ENCODE measurements around the gene CCDC82.
"Not testable (repeated sequence)": the region's sequence is repeated elsewhere in the genome, so short reads cannot be mapped to it uniquely, and the experiment has no call there.

CCDC82 gene

DNA sequence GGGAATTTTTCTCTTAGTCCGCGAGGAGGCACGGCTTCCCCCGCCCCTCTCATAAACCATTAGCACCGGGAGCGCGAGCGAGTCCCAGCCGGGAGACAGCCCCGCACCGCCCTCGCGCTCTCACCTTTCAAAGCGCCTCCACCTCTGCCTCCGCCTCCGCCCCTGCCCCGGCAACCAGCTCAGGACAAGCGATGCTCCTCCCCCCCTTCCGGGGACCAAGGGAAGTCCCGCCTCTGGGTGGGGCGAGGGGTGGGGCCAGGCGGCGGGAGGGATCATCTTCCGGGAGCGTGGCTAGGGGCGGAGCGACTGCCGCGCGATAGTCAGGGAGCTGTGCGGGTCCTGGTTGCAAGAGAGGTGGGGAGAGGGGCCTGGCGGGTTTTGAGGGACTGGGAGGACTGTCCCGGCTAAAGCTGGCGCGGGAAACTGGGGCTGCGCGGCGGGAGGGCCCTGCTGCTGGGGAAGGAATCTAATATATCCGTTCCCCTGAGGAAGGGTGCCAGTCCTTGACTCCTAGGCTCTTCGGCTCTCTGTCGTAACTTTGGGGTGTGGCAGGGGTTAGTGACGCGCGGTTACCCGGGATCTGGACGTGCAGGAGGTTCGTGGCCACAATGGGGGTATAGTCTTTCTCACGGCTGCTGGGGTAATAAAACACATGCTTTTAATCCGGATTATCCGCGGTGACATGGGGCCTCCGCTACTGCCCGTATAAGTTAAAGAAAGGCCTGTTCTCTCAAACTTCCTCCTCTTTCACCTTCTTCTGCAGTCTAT, at the start of gene CCDC82, which contains the start of gene JRKL:
CCDC82 (minus strand) TSS at position 193 of the 768 bp plus-strand sequence. CDS start 5,165 bp downstream, outside the sequence.
JRKL (plus strand) TSS at position 294 of the 768 bp plus-strand sequence. CDS start 637 bp downstream, outside the sequence.
- peak; percentile 96 for DNase-seq

DNA sequence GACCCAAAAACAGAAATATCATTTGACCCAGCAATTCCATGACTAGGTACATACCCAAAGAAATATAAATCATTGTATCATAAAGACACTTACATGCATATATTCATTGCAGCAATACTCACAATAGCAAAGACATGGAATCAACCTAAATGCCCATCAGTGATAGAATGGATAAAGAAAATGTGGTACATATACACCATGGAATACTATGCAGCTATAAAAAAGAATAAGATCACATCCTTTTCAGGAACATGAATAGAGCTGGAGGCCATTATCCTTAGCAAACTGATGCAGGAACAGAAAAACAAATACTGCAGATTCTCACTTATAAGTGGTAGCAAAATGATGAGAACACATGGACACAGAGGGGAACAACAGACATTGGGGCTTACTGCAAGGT, 42.9 kb upstream of the CCDC82 start:
- not testable (repeated sequence) for DNase-seq

DNA sequence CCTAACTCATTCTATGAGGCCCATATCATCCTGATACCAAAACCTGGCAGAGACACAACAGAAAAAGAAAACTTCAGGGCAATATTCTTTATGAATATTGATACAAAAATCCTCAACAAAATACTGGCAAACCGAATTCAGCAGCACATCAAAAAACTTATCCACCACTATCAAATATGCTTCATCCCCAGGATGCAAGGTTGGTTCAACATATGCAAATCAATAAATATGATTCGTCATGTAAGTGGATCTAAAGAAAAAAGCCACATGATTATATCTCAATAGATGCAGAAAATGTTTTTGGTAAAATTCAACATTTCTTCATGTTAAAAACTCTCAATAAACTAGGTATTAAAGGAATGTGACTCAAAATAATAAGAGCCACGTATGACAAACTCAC, 41.0 kb upstream of the CCDC82 start:
- no peak for DNase-seq

DNA sequence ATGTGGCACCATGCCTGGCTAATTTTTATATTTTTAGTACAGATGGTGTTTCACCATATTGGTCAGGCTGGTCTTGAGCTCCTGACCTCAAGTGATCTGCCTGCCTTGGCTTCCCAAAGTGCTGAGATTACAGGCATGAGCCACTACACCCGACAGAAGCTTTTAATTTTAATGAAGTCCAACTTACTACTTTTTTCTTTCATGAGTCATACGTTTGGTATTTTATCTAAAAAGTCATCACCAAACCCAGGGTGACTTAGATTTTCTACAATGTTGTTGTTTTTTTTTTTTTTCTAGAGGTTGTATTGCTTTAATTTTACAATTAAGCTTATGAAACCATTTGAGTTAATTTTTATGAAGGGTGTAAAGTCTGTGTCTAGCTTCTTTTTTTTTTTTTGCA, 35.0 kb upstream of the CCDC82 start:
- no peak for DNase-seq

DNA sequence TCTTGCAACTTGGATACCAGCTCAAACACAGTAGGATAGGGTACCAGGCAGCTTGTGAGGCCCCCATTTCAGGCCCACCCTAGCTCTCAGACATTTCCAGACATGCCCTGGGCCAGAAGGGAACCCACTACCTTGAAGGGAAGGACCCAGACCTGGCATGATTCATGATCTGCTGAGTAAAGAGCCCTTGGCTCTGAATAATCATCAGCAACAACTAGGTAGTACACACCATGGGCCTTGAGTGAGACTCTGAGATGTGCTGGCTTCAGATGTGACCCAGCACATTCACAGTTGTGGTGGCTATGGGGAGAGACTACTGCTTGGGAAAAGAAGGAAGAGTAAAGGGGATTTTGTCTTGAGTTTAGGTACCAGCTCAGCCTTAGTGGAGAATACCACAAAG, 23.7 kb upstream of the CCDC82 start:
- no peak for DNase-seq

DNA sequence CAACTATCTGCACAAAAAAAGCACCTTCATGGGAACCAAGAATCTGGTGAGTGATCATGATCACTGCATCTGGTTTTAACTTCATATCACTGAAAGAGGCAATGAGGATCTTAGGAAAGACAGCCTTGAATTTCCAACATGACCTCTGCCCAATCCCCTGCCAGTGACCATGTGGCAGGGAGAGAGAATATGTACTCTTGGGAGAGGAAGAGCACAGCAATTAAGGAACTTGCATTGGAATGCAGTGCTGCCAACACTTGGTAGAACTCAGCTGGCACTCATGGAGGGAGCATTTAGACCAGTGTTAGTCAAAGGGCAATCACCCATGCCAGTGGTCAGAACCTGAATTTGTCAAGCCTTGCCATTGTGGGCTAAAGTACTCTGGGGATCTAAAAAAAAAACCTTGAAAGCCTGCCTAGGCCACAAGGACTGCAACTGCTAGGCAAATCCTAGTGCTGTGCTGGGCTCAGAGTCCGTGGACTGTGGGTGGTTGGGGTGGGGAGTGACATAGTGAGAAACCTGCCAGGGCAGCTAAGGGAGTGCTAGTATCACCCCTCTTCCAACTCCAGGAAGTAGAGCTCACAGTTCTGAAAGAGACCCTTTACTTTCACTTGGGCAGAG, 23.2 kb upstream of the CCDC82 start:
- no peak for DNase-seq

DNA sequence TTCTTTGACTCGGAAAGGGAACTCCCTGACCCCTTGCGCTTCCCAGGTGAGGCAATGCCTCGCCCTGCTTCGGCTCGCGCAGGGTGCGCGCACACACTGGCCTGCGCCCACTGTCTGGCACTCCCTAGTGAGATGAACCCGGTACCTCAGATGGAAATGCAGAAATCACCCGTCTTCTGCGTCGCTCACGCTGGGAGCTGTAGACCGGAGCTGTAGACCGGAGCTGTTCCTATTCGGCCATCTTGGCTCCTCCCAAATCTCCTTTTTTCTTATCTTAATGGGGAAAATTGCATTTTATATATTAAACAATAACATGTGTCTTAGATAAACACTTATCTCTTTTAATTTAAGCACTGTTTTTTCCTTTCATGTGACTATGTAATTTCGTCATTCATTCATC, 21.7 kb upstream of the CCDC82 start:
- DNase-seq: not testable (repeated sequence)

DNA sequence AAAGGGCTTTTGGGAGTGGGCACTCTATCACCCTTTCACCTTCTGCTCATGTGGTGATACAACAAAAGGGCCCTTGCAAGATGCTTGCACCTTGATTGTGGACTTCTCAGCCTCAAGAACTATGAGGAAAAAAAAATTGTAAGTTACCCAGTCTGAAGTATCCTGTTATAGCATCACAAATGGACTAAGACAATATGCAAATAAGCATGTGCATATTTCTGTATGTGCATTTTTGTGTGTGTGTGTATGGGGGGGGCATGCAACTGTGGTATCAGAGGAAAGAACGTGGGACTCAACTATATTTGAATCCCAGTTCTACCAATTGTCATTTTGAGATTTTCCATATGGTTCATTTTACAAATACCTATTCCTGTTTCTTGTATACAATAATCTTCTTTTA, 11.0 kb upstream of the CCDC82 start:
- no peak for DNase-seq

DNA sequence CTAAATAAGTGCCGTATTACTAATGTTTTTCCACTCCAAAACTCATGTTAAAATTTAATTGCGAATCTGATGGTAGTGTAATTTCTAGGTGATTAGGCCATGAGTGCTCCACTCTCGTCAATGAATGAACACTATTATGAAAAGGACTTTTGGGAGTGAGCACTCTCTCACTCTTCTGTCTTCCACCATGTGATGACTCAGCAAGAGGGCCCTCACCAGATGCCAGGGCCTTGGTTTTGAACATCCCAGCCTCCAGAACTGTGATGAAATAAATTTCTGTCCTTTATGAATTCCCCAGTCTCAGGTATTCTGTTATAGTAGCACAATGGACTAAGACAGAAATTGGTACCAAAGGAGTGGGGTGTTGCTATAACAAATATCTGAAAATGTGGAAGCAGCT, 8.2 kb upstream of the CCDC82 start:
- DNase-seq: no peak

DNA sequence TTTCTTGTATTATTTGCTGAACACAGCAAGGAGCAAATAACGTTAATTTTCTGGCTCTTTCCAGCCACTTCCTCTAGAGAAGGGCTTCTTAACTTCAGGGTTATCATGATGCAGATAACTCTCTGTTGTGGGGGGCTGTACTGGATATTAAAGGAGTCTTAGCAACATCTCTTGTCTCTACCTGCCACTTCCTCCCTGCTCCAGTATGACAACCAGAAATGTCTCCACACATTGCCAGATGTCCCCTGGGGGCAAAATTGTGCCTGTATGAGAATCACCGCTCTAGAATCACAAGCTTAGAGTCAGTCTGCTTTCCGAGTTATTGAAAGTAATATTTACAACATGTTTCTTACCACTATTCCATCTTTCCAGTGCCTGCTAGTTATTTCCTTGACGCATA, 6.9 kb upstream of the CCDC82 start:
- DNase-seq: no peak

DNA sequence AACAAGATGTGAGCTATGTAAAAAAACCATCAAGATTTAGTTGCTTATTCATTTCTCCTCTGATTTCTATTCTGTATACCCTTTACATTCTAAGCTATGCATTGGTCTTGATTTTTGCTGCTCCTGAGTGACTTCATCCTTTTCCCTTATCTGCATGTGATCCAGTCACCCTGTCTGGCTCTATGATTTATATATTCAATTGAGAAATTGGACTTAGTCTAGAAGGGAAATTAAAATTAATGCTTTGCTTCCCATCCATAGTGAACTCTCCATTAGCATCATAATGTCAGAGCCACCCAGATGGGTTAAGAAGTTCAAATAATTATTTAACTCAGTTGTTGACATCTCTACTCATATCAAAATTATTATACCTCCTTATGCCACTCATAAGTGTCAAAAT, 5.1 kb upstream of the CCDC82 start:
- no peak for DNase-seq

DNA sequence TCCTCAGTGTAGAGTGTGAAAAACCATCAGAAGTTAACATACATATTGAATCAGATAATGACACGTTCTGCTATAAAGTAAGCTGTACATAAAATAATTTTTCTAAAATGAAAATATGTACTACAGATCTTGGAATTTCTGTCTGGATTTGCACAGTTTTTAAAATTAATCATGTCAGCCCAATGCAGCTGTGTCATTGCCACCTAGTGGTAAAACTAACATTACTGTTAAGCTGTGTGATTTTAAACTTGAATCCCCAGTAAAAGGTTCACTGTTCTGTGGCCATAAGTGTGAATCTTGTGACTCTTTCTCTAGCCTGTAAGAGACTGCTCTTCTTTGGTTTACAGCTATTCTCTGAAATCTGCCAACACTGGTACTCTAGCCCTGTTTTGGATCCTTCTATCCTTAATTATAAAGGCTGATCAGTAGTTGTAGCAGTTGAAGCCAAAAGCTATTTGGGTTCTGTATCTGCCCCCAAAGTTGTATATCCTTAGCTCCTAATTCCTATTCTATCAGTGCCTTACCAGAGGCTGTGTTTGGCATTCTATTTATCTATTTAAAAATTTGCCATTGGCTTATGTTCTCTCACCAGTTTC, 4.1 kb upstream of the CCDC82 start:
- DNase-seq: peak; percentile 11

DNA sequence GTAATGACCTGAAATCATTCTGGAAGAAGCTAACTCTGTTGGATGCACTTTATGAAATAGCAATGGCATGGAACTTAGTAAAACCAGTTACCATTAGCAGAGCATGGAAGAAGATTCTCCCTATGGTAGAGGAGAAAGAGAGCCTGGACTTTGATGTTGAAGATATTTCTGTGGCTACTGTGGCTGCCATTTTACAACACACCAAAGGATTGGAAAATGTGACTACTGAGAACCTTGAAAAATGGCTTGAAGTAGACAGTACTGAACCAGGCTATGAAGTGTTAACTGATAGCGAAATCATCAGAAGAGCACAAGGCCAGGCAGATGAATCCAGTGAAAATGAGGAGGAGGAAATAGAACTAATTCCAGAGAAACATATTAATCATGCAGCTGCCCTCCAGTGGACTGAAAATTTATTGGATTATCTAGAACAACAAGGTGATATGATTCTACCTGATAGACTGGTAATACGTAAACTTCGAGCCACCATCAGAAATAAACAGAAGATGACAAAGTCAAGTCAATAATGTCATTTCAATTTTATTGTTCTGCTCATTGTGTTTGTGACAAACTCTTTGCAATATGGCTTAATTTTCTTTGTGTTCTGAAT, 2.1 kb upstream of the CCDC82 start:
- DNase-seq: no peak

DNA sequence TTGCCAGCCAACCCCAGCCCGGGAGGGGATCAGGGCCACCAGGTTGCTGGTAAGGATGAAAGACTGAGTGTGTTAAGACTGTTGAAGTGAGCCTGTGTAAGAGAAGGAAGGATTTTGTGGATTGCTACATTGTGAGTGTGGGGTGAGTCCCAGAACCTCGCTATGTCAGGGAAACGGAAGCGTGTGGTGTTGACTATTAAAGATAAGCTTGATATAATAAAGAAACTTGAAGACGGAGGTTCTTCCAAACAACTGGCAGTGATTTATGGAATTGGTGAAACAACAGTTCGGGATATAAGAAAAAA, 728 bp upstream of the CCDC82 start:
- DNase-seq: no peak

DNA sequence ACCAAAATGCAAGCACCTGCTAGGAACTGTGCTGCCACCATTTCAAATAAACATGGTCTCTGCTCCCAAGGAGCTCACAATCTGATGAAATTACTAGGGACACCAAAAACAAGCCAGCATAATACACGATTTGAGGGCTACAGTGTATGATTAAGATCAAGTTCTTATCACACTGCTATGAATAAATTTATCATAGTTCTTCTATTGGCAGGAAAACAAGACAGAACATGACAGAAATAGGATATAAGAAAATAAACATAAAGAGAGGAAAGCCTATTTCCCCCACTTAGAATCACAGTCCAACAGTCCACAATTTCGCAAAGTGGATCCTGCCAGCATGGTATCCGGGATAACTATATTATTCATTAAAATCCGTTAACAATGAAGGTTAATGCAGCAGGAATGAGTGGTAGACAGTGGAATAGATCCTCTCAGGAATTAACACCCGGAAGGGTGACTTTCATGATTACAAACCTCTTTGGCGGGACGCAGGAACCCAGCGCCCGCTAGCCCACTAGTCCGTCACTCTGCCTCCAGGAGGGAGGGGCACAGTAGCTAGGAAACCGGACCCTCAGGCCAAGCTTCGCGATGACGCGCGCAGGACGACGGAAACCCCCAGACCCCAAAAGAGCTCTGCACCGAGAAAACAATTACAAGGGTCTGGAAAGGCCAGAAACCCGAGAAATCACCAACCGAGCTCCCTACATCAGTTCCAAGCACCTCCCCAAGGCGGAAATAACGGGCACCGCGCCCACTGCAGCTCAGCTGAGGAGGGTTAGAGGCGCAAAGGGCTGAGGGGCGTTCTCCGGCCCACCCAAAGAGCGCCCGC, 607 bp downstream of the CCDC82 start:
- peak; percentile 65 for DNase-seq

DNA sequence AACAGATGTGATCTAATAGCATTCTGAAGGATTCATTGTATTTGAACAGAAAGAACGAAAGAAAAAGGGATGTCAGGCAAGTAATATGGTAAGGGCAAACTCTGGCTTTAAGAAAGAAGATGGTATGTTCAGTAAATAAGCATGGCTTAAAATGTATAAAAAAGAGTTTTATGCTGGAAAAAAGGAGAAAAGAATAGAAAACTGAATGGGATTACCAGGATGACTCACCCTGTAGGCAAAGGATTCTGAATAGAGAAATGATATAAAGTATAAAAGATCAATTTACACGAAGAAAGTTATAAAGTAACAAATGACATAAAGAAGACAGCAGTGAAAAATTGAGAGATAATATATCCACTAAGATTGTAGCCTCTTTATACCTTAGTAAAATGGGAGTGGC, 4.5 kb downstream of the CCDC82 start:
- DNase-seq: no peak

DNA sequence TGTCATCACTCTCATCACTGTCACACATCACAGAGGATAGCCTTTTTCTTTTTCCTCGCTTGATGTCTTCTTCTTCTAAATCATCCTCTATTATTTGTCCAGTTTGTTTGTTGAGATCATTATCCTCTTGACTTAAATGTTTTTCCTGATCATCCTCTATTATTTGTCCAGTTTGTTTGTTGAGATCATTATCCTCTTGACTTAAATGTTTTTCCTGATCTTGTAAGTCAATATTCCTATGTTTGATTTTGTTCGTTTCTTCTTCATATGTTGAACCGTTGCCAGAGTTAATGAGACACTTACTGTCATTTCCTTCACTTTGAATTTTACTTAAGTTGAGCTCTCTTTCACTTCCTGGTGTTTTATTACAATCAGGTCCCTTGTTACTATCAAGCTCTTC, 5.6 kb downstream of the CCDC82 start:
- DNase-seq: no peak

DNA sequence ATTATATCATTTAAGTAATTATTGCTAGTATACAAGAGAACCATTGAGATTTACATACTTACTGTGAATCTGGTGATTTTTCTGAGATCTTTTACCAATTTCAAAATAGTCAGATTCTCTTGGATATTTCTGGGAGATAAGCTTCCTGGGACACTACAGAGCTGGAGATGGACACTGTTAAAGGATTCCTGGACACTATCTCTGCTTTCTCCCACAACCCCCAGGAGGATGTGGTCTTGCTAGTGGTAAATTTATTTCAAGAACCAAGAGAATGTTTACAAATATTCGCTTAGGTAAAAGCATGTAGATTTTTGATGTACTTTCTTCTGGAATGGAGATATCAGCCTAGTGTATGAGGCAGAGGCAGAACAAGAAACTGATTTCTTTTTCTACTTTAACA, 12.9 kb downstream of the CCDC82 start:
- DNase-seq: no peak

DNA sequence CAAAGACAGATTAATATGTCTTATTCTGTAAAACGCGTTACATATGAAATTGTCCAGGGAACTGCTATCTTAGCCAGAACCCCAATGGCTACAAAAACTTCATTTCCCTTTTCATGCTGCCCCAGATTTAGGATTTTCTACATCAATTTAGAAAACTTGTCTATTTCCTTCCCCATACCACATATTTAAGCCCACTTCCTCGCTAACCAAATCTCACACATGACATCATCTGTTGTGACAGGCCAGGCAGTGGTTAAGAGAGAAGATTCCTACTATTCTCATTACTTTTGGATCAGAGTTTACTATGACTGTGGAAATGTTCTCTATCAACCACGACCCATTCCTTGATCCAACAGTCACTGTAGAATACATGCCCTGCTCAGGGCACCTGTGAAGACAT, 15.9 kb downstream of the CCDC82 start:
- DNase-seq: no peak

DNA sequence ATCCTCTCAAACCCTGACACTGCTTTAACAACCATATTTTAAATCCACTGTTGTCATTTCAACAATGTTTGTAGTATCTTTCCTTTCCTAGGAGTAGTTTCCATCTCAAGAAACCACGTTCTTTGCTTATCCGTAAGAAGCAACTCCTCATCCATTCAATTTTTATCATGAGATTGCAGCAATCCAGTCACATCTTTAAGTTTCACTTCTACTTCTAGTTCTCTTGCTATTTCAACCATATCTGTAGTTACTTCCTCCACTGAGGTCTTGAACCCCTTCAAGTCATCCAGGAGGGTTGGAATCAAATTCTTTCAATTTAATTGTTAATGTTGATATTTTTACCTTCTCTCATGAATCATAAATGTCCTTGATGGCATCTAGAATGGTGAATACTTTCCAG, 22.4 kb downstream of the CCDC82 start:
- DNase-seq: no peak

DNA sequence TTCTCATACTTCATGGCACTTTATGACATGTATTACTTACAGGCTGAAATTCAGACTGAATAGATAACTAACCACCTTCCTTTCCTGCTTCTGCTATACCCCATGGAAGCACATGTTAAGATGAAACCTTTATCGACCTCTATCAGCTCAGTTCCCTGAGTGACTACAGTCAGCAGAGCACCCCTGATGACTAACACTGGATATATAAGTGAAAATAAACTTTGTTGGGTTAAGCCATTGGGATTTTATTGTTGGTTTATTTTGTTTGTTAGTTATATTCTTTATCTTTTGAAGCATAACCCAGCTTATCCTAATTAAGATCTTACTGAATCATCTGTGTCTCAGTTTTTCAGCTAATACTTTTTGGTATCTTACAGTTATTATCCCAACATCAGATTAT, 23.7 kb downstream of the CCDC82 start:
- no peak for DNase-seq

DNA sequence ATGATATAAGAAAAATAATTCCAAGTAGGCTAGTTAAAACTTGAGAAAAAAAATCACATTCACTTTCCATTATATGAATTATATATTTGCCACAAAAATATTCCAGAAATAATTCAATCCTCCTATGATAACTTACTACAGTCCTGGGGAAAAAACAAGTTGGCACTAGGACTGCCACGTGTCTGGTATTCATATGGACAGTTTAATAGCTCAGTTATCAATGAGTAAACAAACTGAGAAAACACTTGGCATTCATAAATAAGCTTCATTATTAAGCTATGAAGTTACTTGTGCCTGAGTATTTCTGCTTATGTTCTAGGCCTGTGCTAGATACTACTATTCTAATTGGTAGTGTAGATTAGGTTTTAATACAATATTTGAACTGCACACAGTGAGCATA, 24.2 kb downstream of the CCDC82 start:
- DNase-seq: no peak

DNA sequence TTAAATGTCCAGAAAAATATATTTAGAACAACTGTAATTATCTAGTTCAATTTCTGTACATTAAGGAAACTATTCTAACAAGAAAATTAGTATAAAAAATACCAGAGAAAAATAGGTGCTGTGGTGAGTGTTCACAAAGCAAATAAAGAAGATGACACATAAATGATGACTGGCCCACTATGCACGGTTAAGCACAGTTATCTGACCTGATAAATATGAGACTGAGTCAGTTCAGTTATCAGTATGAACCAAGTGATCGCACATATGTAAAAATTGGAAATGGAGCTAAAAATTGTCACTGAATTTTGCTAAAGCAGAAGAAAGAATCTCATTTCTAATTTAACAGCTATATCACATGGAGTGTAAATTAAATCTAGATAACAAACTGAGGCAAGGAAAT, 27.9 kb downstream of the CCDC82 start:
- DNase-seq: no peak
